PC-9 (cell line): ENCODE results near the gene VANGL2.

ENCODE experiments used
- CTCF ChIP-seq: fragments of 200-600 bp; sonication (generic); conservative IDR thresholded peaks from 2 replicates; pipeline ENCODE4 v1.6.1; 2017; ENCODE audit warnings: mixed run types, antibody characterized with exemption, mild to moderate bottlenecking, moderate library complexity
- EZH2 ChIP-seq: fragments of 200-600 bp; sonication (generic); IDR thresholded peaks from 2 replicates; pipeline ENCODE4 v1.8.0; 2017; ENCODE audit warnings: antibody characterized with exemption, low read depth

GRCh38 chr1:160351629-160352028, 48.7 kb upstream of the VANGL2 start:
- TF ChIP-seq CTCF (no peak), EZH2 (no peak)
